Measurements from ENCODE around the gene CLDN1. TPM values are rescaled to one million over a fixed set of nuclear protein-coding genes. Genes with fewer than 3 reads are reported as not detected.

The CLDN1 gene
- total and polyA plus RNA-seq, 2 of the 13 experiments (the other 11 are each of a cell fraction or from before 2014, with no cell fraction given): 42.7 to 51.6 TPM

GRCh38 chr3:190330936-190331734 is 8.9 kb upstream of the CLDN1 start (continued):
- TF ChIP-seq ZNF407 (CRISPR knock-in tag; IDR thresholded peaks at IDR 0.05; ENCODE audit: not compliant biosample characterization): no peak
- TF ChIP-seq ZNF318 (CRISPR knock-in tag; IDR thresholded peaks at IDR 0.05): no peak
- TF ChIP-seq CSRNP2 (CRISPR knock-in tag; conservative IDR thresholded peaks at IDR 0.05; ENCODE audit: low read depth): no peak
- no peak for TF ChIP-seq ZNF773 (CRISPR knock-in tag; IDR thresholded peaks at IDR 0.05; ENCODE audit: borderline replicate concordance)
- TF ChIP-seq ZNF781 (CRISPR knock-in tag; IDR thresholded peaks at IDR 0.05; ENCODE audit: borderline replicate concordance, not compliant biosample characterization): no peak
- no peak for TF ChIP-seq SYNCRIP (IDR thresholded peaks at IDR 0.05; ENCODE audit: insufficient read depth, low read depth, low read length)
- TF ChIP-seq ZSCAN20 (CRISPR knock-in tag; IDR thresholded peaks at IDR 0.05; ENCODE audit: borderline replicate concordance): no peak
- TF ChIP-seq WIZ (CRISPR knock-in tag; IDR thresholded peaks at IDR 0.05): no peak
- peak; percentile 74 for TF ChIP-seq TBX2 (CRISPR knock-in tag; IDR thresholded peaks at IDR 0.05; ENCODE audit: borderline replicate concordance)
